BLaER1 (cell line): ENCODE measurements around the gene PERCC1.
"Not testable (repeated sequence)": the region's sequence is repeated elsewhere in the genome, so short reads cannot be mapped to it uniquely, and the experiment has no call there.

Experiments used
- H3K27ac ChIP-seq: shearing (Covaris generic); formaldehyde crosslinking; 2 replicates; pipeline ENCODE4 v1.8.1; 2022
- H3K27me3 ChIP-seq: shearing (Covaris generic); formaldehyde crosslinking; 2 replicates; pipeline ENCODE4 v1.8.1; 2022
- H3K36me3 ChIP-seq: shearing (Covaris generic); formaldehyde crosslinking; 2 replicates; pipeline ENCODE4 v1.8.1; 2022
- H3K4me1 ChIP-seq: shearing (Covaris generic); formaldehyde crosslinking; 2 replicates; pipeline ENCODE4 v1.8.1; 2022
- H3K4me2 ChIP-seq: shearing (Covaris generic); formaldehyde crosslinking; 2 replicates; pipeline ENCODE4 v1.8.1; 2022
- H3K4me3 ChIP-seq: shearing (Covaris generic); formaldehyde crosslinking; 2 replicates; pipeline ENCODE4 v1.8.1; 2022
- H3K9ac ChIP-seq: shearing (Covaris generic); formaldehyde crosslinking; 2 replicates; pipeline ENCODE4 v1.8.1; 2022
- H3K9me3 ChIP-seq: shearing (Covaris generic); formaldehyde crosslinking; 2 replicates; pipeline ENCODE4 v1.8.1; 2022
- H4K20me1 ChIP-seq: shearing (Covaris generic); formaldehyde crosslinking; 2 replicates; pipeline ENCODE4 v1.8.1; 2022
- Cebpa-rat ChIP-seq: shearing (Covaris generic); IDR thresholded peaks from 2 replicates; pipeline ENCODE4 v1.8.1; 2022

PERCC1 gene

GRCh38 chr16:1464196-1464893 lies 33.5 kb downstream of the PERCC1 start:
- Histone ChIP-seq H3K9ac (peak overlapping the region; percentile 29; the same call in 1 of the 2 replicates), H4K20me1 (peaks cover 69% of the 10 kb centered on the region), H3K4me3 (no peak overlapping the region), H3K4me1 (peaks cover 62% of the 10 kb centered on the region), H3K36me3 (peaks cover 76% of the 10 kb centered on the region), H3K9me3 (no peaks in the 10 kb centered on the region), H3K4me2 (no peak overlapping the region), H3K27me3 (no peaks in the 10 kb centered on the region), H3K27ac (peak overlapping the region; percentile 99)
- no peak for TF ChIP-seq Cebpa-rat

DNA sequence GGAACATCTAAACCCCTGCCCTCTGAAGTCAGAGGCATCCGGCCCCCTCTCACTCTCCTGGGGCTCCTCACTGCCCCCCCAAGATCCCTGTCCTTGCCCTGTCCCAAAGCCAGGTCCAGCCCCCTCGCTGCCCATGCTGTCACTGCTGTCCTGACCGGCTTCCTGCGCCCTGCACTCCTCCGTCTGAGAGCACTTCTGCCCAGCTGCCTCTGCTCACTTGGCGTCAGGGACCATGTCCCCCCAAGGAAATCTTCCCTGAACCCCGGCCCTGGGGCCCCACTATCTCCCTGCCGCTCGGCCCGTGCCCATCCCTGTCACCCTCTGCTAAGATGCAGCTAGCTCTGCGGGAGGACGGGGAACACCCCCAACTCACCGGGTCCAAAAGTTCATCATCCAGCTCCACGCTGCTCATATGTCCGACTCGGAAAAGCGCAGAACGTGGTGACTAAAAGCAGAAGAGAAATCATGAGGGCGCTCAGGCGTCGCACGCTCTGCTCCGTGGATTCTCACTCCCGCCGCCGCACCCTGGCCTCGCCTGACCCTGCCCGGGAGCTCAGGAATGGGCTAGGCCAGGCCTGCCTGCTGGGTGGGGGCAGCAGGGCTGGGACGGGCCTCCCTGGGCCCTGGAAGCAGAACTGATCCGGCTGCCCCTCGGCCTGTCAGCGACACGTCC lies 34.2 kb downstream of the PERCC1 start:
- Histone ChIP-seq H3K27me3 (no peaks in the 10 kb centered on the region), H3K36me3 (peaks cover 72% of the 10 kb centered on the region), H4K20me1 (peaks cover 64% of the 10 kb centered on the region), H3K9me3 (no peaks in the 10 kb centered on the region), H3K4me2 (no peak overlapping the region), H3K4me3 (no peak overlapping the region), H3K9ac (0 out of 2 replicates have a peak overlapping the region, but pooled peaks have one; percentile 29), H3K4me1 (peaks cover 59% of the 10 kb centered on the region), H3K27ac (peak overlapping the region; percentile 99)
- no peak for TF ChIP-seq Cebpa-rat

DNA sequence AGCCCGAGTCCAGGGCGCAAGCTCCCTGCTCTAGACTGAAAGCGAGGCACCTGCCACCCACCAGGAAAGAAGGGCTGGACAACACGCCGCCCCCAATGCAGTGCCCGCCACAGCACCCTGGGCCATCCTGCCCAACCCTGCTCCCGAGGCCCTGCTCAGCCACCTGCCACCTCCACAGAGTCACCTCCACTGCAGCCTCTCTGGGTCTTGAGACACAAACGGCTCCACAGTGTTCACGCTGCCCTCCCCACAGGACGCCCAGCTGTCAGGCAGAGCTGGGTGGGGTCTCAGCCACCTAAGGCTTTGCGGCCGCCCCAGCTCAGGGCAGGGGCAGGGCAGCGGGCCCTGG lies 34.7 kb downstream of the PERCC1 start:
- Histone ChIP-seq H3K27me3 (no peaks in the 10 kb centered on the region), H4K20me1 (peaks cover 59% of the 10 kb centered on the region), H3K27ac (peak overlapping the region; percentile 99), H3K36me3 (peaks cover 67% of the 10 kb centered on the region), H3K4me3 (no peak overlapping the region), H3K4me1 (peaks cover 59% of the 10 kb centered on the region), H3K9me3 (no peaks in the 10 kb centered on the region), H3K9ac (no peak overlapping the region), H3K4me2 (no peak overlapping the region)
- TF ChIP-seq Cebpa-rat, result no peak

DNA sequence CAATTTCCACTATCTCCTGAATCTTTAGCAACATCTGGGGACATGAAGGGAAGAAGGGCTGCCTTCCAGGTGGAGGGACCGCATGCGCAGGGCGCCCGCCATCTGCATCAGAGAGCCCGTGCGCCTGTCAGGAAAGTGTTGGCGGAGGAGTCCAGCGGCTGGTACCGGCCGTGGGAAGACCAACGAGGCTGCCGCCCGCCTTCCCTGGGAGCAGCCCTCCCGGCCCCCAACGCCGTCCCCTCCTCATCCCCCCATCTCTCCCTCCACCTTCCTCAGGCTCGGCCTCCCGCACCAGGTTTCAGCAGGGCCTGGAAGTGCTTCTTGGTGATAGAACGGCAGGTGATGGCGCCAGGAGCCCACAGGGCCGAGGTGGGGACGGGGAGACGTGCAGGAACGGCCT lies 35.2 kb downstream of the PERCC1 start:
- no peak overlapping the region for H3K4me3 ChIP-seq
- no peak for TF ChIP-seq Cebpa-rat
- no peaks in the 10 kb centered on the region for H3K27me3 ChIP-seq
- H3K27ac ChIP-seq, result peak overlapping the region; percentile 99
- peaks cover 59% of the 10 kb centered on the region for H3K4me1 ChIP-seq
- H3K4me2 ChIP-seq, result peak overlapping the region; percentile 100
- H3K9me3 ChIP-seq, result no peaks in the 10 kb centered on the region
- peaks cover 62% of the 10 kb centered on the region for H3K36me3 ChIP-seq
- H3K9ac ChIP-seq, result peak overlapping the region; percentile 98; the same call in 1 of the 2 replicates
- H4K20me1 ChIP-seq, result peaks cover 54% of the 10 kb centered on the region

GRCh38 chr16:1466968-1467521 lies 36.2 kb downstream of the PERCC1 start:
- no peaks in the 10 kb centered on the region for H3K27me3 ChIP-seq
- peak overlapping the region; percentile 99 for H3K27ac ChIP-seq
- H3K9me3 ChIP-seq, result no peaks in the 10 kb centered on the region
- H3K36me3 ChIP-seq, result peaks cover 52% of the 10 kb centered on the region
- no peak overlapping the region for H3K4me3 ChIP-seq
- H3K4me2 ChIP-seq, result peak overlapping the region; percentile 100
- peaks cover 44% of the 10 kb centered on the region for H4K20me1 ChIP-seq
- H3K9ac ChIP-seq, result peak overlapping the region; percentile 98
- TF ChIP-seq Cebpa-rat, result no peak
- H3K4me1 ChIP-seq, result peaks cover 64% of the 10 kb centered on the region

- peak overlapping the region; percentile 99 for H3K27ac ChIP-seq
- H3K9ac ChIP-seq, result peak overlapping the region; percentile 98
- H3K27me3 ChIP-seq, result no peaks in the 10 kb centered on the region
- H3K4me1 ChIP-seq, result peaks cover 78% of the 10 kb centered on the region
- H3K9me3 ChIP-seq, result no peaks in the 10 kb centered on the region
- peaks cover 30% of the 10 kb centered on the region for H4K20me1 ChIP-seq
- H3K4me2 ChIP-seq, result peak overlapping the region; percentile 100
- H3K4me3 ChIP-seq, result peak overlapping the region; percentile 68
- no peak for TF ChIP-seq Cebpa-rat
- H3K36me3 ChIP-seq, result peaks cover 38% of the 10 kb centered on the region
Measured at GRCh38 chr16:1468426-1468810, 37.5 kb downstream of the PERCC1 start.

- Histone ChIP-seq H3K36me3 (peaks cover 31% of the 10 kb centered on the region), H3K4me3 (peak overlapping the region; percentile 68), H3K4me2 (peak overlapping the region; percentile 100)
Measured at GRCh38 chr16:1469141-1469540, 38.3 kb downstream of the PERCC1 start.

DNA sequence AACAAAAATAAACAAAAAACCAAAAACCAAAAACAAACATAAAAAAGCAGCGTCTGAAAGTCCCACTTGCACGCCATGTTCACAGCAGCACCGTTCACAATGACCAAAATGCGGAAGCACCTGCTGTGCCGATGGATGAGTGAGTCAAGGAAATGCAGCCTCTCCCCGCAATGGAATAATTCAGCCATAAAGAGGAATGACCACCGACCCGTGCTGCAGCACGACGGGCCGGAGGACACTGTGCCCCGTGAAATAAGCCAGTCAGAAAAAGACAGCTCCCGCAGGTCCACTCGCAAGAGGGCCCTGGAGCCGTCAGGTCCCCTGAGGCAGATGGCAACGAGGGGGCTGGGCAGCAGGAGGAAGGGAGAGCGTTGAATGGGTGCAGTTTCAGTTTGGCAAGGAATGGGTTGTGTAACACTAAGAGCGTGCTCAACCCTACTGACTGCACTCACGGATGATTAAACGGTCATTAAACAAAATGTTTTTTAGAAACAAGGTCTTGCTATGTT lies 38.9 kb downstream of the PERCC1 start:
- Histone ChIP-seq H3K4me2 (peak overlapping the region; percentile 100), H3K27ac (peak overlapping the region; percentile 99), H3K36me3 (peaks cover 25% of the 10 kb centered on the region), H3K9me3 (no peaks in the 10 kb centered on the region), H3K4me3 (peak overlapping the region; percentile 68), H4K20me1 (peaks cover 24% of the 10 kb centered on the region), H3K9ac (peak overlapping the region; percentile 98), H3K27me3 (no peaks in the 10 kb centered on the region), H3K4me1 (peaks cover 88% of the 10 kb centered on the region)
- peak; percentile 89 for TF ChIP-seq Cebpa-rat

More at GRCh38 chr16:1469141-1469540, 38.3 kb downstream of the PERCC1 start:
- Histone ChIP-seq H4K20me1 (peaks cover 25% of the 10 kb centered on the region), H3K4me1 (peaks cover 85% of the 10 kb centered on the region), H3K9ac (peak overlapping the region; percentile 98), H3K27ac (peak overlapping the region; percentile 99)
- not testable (repeated sequence) for H3K27me3 ChIP-seq, H3K9me3 ChIP-seq

- H3K9ac ChIP-seq, result peak overlapping the region; percentile 98
- H3K27me3 ChIP-seq, result no peaks in the 10 kb centered on the region
- H3K27ac ChIP-seq, result peak overlapping the region; percentile 99
- H3K4me3 ChIP-seq, result peak overlapping the region; percentile 68
- TF ChIP-seq Cebpa-rat, result no peak
- H4K20me1 ChIP-seq, result peaks cover 14% of the 10 kb centered on the region; the same call in 1 of the 2 replicates
- peaks cover 16% of the 10 kb centered on the region for H3K36me3 ChIP-seq
- peaks cover 88% of the 10 kb centered on the region for H3K4me1 ChIP-seq
- no peaks in the 10 kb centered on the region for H3K9me3 ChIP-seq
- peak overlapping the region; percentile 100 for H3K4me2 ChIP-seq
Measured at GRCh38 chr16:1470481-1471251, 39.8 kb downstream of the PERCC1 start.
